Measurements from ENCODE around the gene FAM120A.
"Not testable (repeated sequence)": the region's sequence is repeated elsewhere in the genome, so short reads cannot be mapped to it uniquely, and the experiment has no call there.

The FAM120A gene

DNA sequence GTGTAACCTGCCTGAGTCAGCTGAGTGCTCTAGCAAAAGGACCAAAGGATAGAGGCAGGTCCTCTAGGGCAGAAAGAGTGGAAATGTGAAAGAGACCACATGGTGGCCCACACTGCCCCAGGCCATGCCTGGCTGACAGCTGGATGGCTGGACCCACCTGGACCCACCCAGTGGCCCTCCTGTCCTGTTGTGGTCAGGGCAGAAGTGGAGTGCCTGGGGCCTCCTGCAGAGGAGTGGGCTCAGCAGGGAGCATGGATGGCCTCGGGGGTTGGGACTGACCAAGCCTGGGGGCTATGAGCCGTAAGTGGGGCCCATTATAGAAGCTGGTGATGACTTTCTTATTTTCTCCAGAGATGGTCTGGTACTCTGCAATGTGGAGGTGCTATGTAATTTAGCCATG, 57.6 kb downstream of the FAM120A start:
- no peak for DNase-seq (ENCODE audit: low read depth)

DNA sequence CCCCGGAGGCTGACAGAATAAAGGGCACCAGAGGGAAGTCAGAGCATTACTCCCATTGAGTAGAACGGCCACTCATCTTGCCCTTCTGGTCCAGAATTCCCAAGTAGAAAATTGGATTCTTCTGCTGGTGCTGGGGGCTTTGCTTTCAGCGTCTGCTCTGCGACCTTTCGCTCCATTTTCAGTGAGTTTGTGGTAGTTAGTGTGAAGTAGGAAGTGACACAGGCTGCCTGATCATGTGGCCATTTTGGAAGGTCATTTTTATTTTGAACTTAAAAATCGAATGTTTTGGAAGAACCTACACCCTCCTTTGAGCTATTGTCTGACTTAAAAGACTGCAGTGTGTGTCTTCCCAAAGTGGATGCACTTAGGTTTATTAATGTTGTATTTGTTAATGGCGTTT, 58.6 kb downstream of the FAM120A start:
- no peak for DNase-seq (ENCODE audit: low read depth)

- not testable (repeated sequence) for DNase-seq (ENCODE audit: low read depth)
These were observed 59.7 kb downstream of the FAM120A start for GRCh38 chr9:93511228-93511627.

- DNase-seq (ENCODE audit: low read depth): not testable (repeated sequence)
These were observed 60.8 kb downstream of the FAM120A start for GRCh38 chr9:93512170-93512812.

DNA sequence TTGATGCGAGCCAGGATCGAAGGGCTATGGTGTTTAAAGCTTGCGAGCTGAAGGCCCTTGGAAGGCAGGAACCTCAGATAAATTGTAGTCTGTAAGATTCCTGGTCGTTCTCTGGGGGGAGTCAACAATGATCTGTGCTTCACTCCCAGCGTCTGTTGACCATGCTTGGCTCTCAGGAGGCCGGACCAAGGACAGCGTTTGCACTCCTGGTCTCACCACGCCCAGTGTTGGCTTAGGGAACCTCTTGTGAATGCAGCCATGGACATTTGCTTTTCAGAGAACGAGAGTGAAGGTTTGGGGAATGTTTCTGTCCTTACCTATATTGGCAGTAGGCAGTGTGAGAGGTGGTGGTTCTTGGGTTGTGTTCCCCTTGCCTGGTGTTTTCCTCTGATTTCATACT, 62.1 kb downstream of the FAM120A start:
- no peak for DNase-seq (ENCODE audit: low read depth)

- DNase-seq (ENCODE audit: low read depth): no peak
These were observed 65.8 kb downstream of the FAM120A start for GRCh38 chr9:93517331-93517730.

DNA sequence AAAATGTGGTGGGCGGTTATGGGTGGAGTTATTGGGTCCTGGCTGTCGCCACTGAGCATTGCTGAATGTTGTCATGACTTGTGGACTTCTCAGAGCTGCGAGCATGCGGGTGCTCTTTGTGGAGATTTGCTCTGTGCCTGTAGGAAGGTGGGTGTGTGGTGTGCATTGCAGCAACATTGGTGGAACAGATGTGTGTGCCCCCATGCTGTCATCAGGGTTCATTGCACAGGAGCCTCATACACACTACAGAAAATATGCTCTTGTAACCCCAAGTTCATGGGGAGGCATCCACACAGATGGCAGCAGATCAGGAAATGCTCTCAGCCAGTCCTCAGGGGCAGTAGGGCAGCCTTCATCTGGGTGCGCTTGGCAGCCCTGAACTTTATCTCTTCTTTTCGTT, 69.0 kb downstream of the FAM120A start:
- no peak for DNase-seq (ENCODE audit: low read depth)

DNA sequence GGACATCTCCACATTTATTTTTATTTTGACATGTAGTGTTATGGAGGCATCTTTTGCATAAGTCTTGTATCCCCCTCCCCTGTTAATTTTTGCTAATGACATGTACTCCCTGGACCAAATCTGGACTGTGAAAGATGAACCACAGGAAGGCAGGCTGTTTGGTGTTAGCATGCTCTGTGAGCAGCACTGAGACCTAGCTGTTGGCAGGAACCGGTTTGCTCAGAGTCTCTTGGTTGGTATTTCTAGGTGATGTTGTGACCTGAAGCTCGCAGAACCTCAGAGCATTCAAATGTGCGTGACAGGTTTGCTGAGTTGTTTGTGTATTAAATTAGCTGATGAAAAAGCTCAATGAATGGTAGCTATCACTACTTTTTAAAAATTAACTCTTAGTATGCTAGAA, 71.3 kb downstream of the FAM120A start:
- no peak for DNase-seq (ENCODE audit: low read depth)

DNA sequence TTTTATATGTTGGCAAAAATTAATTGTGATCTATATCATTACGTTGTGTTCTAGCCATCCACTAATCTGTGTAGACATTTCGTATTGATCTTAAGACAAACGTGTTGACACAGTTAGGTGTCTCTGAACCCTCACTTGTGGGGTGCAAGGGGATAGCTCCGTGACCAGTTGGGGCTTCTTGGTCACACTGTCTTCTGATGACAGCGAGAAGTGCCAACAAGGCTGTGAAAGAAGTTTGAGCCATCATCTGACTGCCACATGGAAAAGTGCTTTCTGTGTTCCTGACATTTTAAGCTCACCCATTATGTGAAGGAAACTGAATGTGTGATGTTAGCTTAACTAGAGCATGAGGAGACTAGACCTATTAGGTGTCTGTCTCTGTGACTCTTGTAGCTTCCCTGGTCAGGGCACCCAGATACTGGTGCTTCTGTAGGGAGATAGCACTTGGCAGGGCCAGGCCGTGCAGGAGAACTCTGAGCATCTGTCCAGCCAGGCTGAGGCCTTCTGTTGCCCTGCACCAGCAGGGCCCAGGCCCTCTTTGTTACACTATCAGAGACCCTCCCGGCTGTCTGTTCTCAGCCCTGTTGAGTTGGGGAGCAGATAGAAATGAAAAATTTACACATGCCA, 72.1 kb downstream of the FAM120A start:
- no peak for DNase-seq (ENCODE audit: low read depth)

- no peak for DNase-seq (ENCODE audit: low read depth)
These were observed 74.0 kb downstream of the FAM120A start for GRCh38 chr9:93525476-93525875.

DNA sequence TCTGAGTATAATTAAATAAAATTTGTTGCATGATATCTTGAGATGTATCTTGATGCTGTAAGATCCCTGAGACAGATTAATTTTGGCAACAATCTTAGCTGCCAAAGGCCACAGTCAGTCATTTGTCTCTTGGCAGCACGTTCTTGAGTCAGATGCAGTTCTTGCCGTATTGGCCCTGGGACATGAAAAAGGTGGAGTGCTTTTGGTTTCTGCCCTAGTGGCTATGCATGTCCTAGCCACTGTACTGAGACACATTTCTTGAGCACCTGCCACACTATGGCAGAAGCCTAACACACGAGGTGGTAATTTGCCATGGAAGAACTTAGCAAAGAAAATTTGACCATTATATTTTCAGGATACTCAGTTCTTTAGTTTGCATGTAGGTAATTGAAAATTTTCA, 79.9 kb downstream of the FAM120A start:
- no peak for DNase-seq (ENCODE audit: low read depth)

DNA sequence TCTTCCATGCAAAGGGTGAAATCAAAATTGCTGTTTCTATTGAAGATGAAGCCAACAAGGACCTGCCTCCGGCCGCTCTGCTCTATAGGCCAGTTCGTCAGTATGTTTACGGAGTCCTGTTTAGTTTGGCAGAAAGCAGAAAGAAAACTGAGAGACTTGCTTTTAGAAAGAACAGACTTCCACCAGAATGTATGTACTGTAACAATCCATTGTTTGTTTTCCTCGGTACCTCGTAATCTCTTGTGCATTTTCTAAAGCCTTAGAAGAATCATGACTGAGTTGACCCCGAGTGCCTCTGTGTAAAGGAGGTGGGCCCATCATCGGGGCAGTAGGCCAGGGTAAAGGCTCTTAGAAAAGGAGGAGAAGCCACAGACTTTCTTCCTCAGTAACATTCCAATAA, 80.7 kb downstream of the FAM120A start:
- DNase-seq (ENCODE audit: low read depth): no peak

GRCh38 chr9:93533863-93534262, 82.4 kb downstream of the FAM120A start:
- DNase-seq (ENCODE audit: low read depth): no peak

DNA sequence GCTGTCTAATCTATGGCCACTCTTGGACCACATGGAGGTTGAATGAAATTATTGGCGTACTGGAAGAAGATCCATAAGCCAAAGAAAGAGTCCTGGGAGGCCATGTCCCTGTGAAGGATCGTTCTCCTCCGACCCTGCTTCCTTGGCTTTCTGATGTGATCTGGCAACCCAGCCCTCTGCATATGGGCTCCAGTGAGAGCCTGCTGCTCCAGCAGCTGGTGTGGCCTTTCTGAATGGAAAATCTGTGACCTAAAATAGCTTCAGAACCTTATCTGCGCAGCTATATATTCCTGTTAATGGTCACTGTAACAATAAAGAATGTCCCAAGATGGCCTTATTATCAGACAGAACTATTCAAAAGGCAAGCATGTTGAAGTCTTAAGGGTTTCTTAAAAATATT, 84.7 kb downstream of the FAM120A start:
- DNase-seq (ENCODE audit: low read depth): no peak

GRCh38 chr9:93536874-93537273, 85.4 kb downstream of the FAM120A start:
- DNase-seq (ENCODE audit: low read depth): no peak

DNA sequence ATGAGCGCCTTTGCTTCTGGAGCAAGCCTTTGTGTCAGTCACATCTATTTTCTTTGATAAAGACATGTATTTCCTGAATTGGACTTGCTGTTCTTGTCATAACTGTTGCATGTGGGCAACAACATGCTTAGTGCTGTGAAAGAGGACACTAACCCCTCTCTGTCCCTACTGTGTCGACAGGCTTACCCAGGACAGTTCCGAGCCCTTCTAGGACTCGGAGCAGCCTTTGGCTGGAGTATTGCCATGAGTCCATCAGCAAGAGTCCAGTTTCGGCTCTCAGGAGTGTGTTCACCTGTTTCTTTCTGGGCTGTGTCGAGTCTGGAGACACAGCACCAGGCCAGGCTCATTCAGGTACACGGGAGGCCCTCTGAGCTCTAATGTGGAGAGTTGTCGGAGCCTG, 88.8 kb downstream of the FAM120A start:
- DNase-seq (ENCODE audit: low read depth): no peak

DNA sequence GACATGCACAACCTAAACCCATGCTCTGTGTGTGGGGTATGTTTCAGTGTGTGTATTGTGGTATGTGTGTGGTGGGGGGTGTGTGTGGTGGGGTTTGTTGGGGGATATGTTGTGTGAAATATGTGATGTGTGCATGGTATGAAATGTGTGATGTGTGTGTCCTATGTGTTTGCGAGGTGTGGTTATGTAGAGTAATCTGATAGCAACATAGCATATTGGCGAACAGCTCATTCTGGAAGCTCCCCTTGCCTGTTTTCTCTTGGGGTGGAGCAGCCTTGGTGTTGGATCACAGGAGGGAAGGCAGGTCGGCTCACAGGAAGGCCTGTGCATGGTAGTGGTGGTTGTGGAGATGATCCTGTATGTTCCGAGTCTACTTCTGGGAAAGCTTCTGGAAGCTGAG, 89.5 kb downstream of the FAM120A start:
- DNase-seq (ENCODE audit: low read depth): no peak

- no peak for DNase-seq (ENCODE audit: low read depth)
These were observed 90.3 kb downstream of the FAM120A start for GRCh38 chr9:93541581-93542349.

GRCh38 chr9:93543117-93543516, 91.6 kb downstream of the FAM120A start:
- no peak for DNase-seq (ENCODE audit: low read depth)

GRCh38 chr9:93546356-93546755, 94.9 kb downstream of the FAM120A start:
- DNase-seq (ENCODE audit: low read depth): no peak

DNA sequence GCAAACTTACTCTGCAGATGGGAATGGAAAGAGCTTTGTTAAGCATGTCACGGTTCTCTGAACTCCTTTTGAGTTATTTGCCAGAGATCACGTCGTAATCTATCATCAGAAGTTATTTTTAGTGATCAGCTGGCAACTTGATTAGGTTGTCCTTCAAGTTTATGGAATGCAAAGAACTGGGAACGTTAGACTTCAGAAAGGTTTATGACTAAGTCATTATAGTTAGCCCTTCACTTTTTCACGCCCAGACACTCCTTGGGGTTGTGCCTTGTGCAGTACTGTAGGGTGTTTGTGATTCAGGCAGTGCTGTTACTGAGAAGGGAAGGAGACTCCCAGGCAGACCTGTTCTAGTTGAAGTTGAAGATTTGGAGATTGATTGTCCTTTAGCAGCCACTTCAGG, 98.1 kb downstream of the FAM120A start:
- DNase-seq (ENCODE audit: low read depth): no peak

GRCh38 chr9:93552923-93553322, 101.4 kb downstream of the FAM120A start:
- no peak for DNase-seq (ENCODE audit: low read depth)

DNA sequence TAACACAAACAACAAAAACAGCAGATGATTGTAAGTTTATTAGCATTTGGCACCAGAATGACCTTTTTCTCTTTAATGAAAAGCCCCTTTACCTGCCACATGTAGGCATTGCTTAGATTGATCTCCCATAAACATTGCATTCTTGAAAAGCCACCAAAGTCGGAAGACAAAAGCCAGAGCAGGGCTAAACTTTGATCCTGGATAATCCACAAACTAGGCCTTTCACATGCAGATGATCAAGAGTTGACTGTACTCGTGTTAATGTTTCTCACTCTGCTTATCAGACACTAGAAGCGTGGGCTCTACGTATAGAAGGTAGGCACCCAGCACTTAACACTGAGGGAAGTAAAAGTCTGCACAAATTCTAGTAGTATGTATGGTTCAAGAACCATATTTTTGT, 103.9 kb downstream of the FAM120A start:
- no peak for DNase-seq (ENCODE audit: low read depth)
